Measurements from ENCODE around the gene RNF31. TPM values are rescaled to one million over a fixed set of nuclear protein-coding genes. Genes with fewer than 3 reads are reported as not detected.

The RNF31 gene
- total and polyA plus RNA-seq, 2 of the 13 experiments (the other 11 are each of a cell fraction or from before 2014, with no cell fraction given) = 48.2 to 86.8 TPM

DNA sequence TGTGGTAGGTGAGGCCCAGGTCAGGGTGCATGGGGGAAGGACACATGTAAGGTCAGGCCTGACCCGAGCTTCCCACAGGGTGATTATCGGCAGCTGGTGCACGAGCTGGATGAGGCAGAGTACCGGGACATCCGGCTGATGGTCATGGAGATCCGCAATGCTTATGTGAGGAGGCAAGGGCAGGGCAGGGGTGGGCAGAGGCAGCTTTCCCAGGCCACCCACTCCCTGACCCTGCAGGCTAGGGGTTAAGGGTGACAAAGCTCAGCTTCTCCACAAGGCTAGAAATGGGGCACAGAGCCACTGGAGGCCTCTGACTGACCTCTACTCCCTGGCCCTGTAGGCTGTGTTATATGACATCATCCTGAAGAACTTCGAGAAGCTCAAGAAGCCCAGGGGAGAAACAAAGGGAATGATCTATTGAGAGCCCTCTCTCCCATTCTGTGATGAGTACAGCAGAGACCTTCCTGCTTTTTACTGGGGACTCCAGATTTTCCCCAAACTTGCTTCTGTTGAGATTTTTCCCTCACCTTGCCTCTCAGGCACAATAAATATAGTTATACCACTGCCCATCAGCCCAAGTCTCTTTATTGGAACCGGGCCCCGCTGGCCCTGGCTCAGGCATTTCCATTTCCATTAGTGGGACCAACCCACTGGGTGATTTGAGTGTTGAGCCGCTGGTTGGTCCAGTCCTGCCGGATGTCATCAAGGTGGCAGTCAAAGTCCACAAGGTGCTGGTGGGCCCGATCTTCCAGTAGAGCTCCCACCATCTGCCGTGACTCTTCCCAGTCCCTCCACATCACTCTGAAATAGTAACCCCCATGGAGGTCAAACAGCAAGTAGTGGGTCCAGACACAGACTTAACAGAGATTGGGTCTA lies 8.7 kb upstream of the RNF31 start (continued):
- TF ChIP-seq ZNF138 (CRISPR knock-in tag; IDR thresholded peaks at IDR 0.05; ENCODE audit: low read depth) (no peak), CBX5 (CRISPR knock-in tag; IDR thresholded peaks at IDR 0.05; ENCODE audit: borderline replicate concordance) (peak; percentile 55; the same call in 1 of the 2 replicates), ZNF644 (CRISPR knock-in tag; IDR thresholded peaks at IDR 0.05; ENCODE audit: low read depth) (no peak), HES4 (CRISPR knock-in tag; IDR thresholded peaks at IDR 0.05; ENCODE audit: borderline replicate concordance) (no peak), ARHGAP35 (CRISPR knock-in tag; IDR thresholded peaks at IDR 0.05; ENCODE audit: borderline replicate concordance) (0 out of 2 replicates have a peak, but pooled peaks have one; percentile 36), HOXA7 (CRISPR knock-in tag; IDR thresholded peaks at IDR 0.05) (no peak), STAT5B (CRISPR knock-in tag; IDR thresholded peaks at IDR 0.05) (no peak), KMT2A (CRISPR knock-in tag; IDR thresholded peaks at IDR 0.05) (peak; percentile 19; the same call in 1 of the 2 replicates), ZNF431 (CRISPR knock-in tag; IDR thresholded peaks at IDR 0.05; ENCODE audit: borderline replicate concordance, low read depth) (no peak), MAFF (IDR thresholded peaks at IDR 0.05; ENCODE audit: low read depth, low read length) (no peak), PPARG (CRISPR knock-in tag; conservative IDR thresholded peaks at IDR 0.05) (0 out of 2 replicates have a peak, but pooled peaks have one; percentile 3), FOXJ3 (CRISPR knock-in tag; IDR thresholded peaks at IDR 0.05; ENCODE audit: borderline replicate concordance) (no peak)
- TF ChIP-seq, protein P1, sequence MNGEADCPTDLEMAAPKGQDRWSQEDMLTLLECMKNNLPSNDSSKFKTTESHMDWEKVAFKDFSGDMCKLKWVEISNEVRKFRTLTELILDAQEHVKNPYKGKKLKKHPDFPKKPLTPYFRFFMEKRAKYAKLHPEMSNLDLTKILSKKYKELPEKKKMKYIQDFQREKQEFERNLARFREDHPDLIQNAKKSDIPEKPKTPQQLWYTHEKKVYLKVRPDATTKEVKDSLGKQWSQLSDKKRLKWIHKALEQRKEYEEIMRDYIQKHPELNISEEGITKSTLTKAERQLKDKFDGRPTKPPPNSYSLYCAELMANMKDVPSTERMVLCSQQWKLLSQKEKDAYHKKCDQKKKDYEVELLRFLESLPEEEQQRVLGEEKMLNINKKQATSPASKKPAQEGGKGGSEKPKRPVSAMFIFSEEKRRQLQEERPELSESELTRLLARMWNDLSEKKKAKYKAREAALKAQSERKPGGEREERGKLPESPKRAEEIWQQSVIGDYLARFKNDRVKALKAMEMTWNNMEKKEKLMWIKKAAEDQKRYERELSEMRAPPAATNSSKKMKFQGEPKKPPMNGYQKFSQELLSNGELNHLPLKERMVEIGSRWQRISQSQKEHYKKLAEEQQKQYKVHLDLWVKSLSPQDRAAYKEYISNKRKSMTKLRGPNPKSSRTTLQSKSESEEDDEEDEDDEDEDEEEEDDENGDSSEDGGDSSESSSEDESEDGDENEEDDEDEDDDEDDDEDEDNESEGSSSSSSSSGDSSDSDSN (CRISPR knock-in tag; IDR thresholded peaks at IDR 0.05) = peak; percentile 29; the same call in 1 of the 2 replicates
- TF ChIP-seq, protein P2, sequence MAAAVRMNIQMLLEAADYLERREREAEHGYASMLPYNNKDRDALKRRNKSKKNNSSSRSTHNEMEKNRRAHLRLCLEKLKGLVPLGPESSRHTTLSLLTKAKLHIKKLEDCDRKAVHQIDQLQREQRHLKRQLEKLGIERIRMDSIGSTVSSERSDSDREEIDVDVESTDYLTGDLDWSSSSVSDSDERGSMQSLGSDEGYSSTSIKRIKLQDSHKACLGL (CRISPR knock-in tag; IDR thresholded peaks at IDR 0.05) = no peak
- TF ChIP-seq, protein P3, sequence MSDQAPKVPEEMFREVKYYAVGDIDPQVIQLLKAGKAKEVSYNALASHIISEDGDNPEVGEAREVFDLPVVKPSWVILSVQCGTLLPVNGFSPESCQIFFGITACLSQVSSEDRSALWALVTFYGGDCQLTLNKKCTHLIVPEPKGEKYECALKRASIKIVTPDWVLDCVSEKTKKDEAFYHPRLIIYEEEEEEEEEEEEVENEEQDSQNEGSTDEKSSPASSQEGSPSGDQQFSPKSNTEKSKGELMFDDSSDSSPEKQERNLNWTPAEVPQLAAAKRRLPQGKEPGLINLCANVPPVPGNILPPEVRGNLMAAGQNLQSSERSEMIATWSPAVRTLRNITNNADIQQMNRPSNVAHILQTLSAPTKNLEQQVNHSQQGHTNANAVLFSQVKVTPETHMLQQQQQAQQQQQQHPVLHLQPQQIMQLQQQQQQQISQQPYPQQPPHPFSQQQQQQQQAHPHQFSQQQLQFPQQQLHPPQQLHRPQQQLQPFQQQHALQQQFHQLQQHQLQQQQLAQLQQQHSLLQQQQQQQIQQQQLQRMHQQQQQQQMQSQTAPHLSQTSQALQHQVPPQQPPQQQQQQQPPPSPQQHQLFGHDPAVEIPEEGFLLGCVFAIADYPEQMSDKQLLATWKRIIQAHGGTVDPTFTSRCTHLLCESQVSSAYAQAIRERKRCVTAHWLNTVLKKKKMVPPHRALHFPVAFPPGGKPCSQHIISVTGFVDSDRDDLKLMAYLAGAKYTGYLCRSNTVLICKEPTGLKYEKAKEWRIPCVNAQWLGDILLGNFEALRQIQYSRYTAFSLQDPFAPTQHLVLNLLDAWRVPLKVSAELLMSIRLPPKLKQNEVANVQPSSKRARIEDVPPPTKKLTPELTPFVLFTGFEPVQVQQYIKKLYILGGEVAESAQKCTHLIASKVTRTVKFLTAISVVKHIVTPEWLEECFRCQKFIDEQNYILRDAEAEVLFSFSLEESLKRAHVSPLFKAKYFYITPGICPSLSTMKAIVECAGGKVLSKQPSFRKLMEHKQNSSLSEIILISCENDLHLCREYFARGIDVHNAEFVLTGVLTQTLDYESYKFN (CRISPR knock-in tag; conservative IDR thresholded peaks at IDR 0.05) = no peak
- TF ChIP-seq, protein P4, sequence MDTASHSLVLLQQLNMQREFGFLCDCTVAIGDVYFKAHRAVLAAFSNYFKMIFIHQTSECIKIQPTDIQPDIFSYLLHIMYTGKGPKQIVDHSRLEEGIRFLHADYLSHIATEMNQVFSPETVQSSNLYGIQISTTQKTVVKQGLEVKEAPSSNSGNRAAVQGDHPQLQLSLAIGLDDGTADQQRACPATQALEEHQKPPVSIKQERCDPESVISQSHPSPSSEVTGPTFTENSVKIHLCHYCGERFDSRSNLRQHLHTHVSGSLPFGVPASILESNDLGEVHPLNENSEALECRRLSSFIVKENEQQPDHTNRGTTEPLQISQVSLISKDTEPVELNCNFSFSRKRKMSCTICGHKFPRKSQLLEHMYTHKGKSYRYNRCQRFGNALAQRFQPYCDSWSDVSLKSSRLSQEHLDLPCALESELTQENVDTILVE (CRISPR knock-in tag; IDR thresholded peaks at IDR 0.05) = no peak
- TF ChIP-seq, protein P5, sequence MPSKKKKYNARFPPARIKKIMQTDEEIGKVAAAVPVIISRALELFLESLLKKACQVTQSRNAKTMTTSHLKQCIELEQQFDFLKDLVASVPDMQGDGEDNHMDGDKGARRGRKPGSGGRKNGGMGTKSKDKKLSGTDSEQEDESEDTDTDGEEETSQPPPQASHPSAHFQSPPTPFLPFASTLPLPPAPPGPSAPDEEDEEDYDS (CRISPR knock-in tag; IDR thresholded peaks at IDR 0.05) = no peak
- TF ChIP-seq, protein P6, sequence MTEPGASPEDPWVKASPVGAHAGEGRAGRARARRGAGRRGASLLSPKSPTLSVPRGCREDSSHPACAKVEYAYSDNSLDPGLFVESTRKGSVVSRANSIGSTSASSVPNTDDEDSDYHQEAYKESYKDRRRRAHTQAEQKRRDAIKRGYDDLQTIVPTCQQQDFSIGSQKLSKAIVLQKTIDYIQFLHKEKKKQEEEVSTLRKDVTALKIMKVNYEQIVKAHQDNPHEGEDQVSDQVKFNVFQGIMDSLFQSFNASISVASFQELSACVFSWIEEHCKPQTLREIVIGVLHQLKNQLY (CRISPR knock-in tag; IDR thresholded peaks at IDR 0.05) = no peak

Measured in HepG2 (cell line).